A673 (cell line): Measurements from ENCODE around the gene LRRTM2.

Source experiments
- EZH2 ChIP-seq: fragments of 200-600 bp; sonication (generic); IDR thresholded peaks from 2 replicates; pipeline ENCODE4 v1.6.1; 2017; ENCODE audit warnings: borderline replicate concordance, low read depth, mild to moderate bottlenecking, mixed read lengths, antibody characterized with exemption, low read length; ENCODE audit not compliant: poor library complexity, severe bottlenecking
- TF ChIP-seq, protein P1 (sequence below): fragments of 300-800, 200-600 bp; sonication (generic); conservative IDR thresholded peaks from 2 replicates; pipeline ENCODE4 v1.5.1; 2017; ENCODE audit warnings: low read depth, mild to moderate bottlenecking, antibody characterized with exemption, low read length, moderate library complexity, mixed read lengths

DNA sequence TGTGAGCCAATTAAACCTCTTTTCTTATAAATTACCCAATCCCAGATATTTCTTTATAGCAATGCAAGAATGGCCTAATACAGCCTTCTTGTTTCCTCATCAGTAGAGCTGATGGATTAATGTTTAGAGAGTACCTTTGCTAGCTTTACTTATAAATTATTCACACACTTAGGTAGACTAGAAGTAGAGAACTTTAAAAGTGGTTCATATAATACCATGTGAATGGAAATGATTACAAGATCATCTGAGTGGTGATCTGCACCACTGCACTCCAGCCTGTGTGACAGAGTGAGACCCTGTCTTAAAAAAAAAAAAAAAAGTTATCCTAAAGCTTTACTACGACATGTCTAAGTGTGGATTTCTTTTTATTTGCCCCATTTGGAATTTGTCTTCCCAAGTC, 23.2 kb upstream of the LRRTM2 start:
- no peak for TF ChIP-seq EZH2
- TF ChIP-seq, protein P1, sequence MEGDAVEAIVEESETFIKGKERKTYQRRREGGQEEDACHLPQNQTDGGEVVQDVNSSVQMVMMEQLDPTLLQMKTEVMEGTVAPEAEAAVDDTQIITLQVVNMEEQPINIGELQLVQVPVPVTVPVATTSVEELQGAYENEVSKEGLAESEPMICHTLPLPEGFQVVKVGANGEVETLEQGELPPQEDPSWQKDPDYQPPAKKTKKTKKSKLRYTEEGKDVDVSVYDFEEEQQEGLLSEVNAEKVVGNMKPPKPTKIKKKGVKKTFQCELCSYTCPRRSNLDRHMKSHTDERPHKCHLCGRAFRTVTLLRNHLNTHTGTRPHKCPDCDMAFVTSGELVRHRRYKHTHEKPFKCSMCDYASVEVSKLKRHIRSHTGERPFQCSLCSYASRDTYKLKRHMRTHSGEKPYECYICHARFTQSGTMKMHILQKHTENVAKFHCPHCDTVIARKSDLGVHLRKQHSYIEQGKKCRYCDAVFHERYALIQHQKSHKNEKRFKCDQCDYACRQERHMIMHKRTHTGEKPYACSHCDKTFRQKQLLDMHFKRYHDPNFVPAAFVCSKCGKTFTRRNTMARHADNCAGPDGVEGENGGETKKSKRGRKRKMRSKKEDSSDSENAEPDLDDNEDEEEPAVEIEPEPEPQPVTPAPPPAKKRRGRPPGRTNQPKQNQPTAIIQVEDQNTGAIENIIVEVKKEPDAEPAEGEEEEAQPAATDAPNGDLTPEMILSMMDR = no peak
